GM13977 (cell line): Measurements from ENCODE around the gene LIPT2.
A peak's percentile ranks its signal among the peaks of the same experiment; 100 is the strongest.

Experiments used
- DNase-seq: peaks from one replicate; pipeline ENCODE4 v3.0.0; 2012; ENCODE audit warnings: low spot score
- CTCF ChIP-seq: IDR thresholded peaks from 2 replicates; pipeline ENCODE4 v1.5.1; 2012; ENCODE audit warnings: mild to moderate bottlenecking, control low read depth; ENCODE audit not compliant: insufficient read depth; ENCODE audit errors: extremely low read depth, missing control alignments
- in situ Hi-C: fragments of 300-500 bp; cut with MboI; formaldehyde crosslinking; loops from one replicate; pipeline ENCODE4 v1.12.0; 2022; ENCODE audit warnings: low sequenced_read_pairs, low pct_unique_long_range_greater_than_20kb, mixed read lengths, inconsistent platforms; ENCODE audit not compliant: unreplicated experiment

Gene LIPT2

GRCh38 chr11:74504100-74504691 is 10.7 kb upstream of the LIPT2 start:
- TF ChIP-seq CTCF = no peak

GRCh38 chr11:74494916-74495315 is 1.4 kb upstream of the LIPT2 start:
- no peak for TF ChIP-seq CTCF
- DNase-seq = no peak
- in situ Hi-C loops = no loop called here

More at GRCh38 chr11:74504100-74504691, 10.7 kb upstream of the LIPT2 start:
- no peak for DNase-seq
- in situ Hi-C loops = no loop called here

- no peak for DNase-seq
- in situ Hi-C loops = no loop called here
- TF ChIP-seq CTCF = no peak
Measured at GRCh38 chr11:74493791-74494630, 487 bp upstream of the LIPT2 start.

GRCh38 chr11:74492084-74492483 is 1.4 kb downstream of the LIPT2 start:
- TF ChIP-seq CTCF = no peak
- in situ Hi-C loops = no loop called here
- DNase-seq = no peak

DNA sequence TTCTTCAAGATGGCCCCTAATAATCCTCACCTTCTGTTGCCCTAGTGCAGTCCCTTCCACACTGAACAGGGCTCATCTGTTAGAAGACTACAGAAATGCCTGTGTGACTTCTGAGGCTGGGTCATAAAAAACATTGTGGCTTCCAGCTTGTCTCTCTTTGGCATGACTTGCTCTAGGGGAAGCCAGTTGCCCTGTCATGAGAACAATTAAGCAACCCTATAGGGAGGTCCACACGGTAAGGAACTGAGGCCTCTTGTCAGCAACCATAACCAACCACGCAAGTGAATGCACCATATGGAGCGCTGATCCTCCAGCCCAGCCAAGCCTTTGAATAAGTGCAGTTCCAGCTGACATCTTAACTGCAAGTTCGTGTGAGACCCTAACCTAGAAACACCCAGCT is 2.6 kb downstream of the LIPT2 start:
- DNase-seq = no peak
- no peak for TF ChIP-seq CTCF
- in situ Hi-C loops = no loop called here

GRCh38 chr11:74487875-74488274 is 5.6 kb downstream of the LIPT2 start:
- peak; percentile 13 for TF ChIP-seq CTCF
- in situ Hi-C loops = no loop called here

More at GRCh38 chr11:74487875-74488274, 5.6 kb downstream of the LIPT2 start:
- DNase-seq = no peak
